Measurements from ENCODE around the gene ATP2B2.
A peak's percentile ranks its signal among the peaks of the same experiment; 100 is the strongest.

Gene ATP2B2

GRCh38 chr3:10392906-10393461 is 112.4 kb downstream of the ATP2B2 start:
- TF ChIP-seq CTCF (IDR thresholded peaks at IDR 0.05; ENCODE audit: extremely low read depth, insufficient read depth, missing control alignments): no peak
- in situ Hi-C loops (cut with MboI; ENCODE audit: low pct_unique_long_range_greater_than_20kb, low sequenced_read_pairs, unreplicated experiment): no loop called here
- no peak for DNase-seq (ENCODE audit: low spot score)

GRCh38 chr3:10392244-10392643 is 113.1 kb downstream of the ATP2B2 start:
- DNase-seq (ENCODE audit: low spot score): no peak
- in situ Hi-C loops (cut with MboI; ENCODE audit: low pct_unique_long_range_greater_than_20kb, low sequenced_read_pairs, unreplicated experiment): no loop called here
- TF ChIP-seq CTCF (IDR thresholded peaks at IDR 0.05; ENCODE audit: extremely low read depth, insufficient read depth, missing control alignments): no peak

GRCh38 chr3:10391391-10391790 is 114.0 kb downstream of the ATP2B2 start:
- in situ Hi-C loops (cut with MboI; ENCODE audit: low pct_unique_long_range_greater_than_20kb, low sequenced_read_pairs, unreplicated experiment): no loop called here
- TF ChIP-seq CTCF (IDR thresholded peaks at IDR 0.05; ENCODE audit: extremely low read depth, insufficient read depth, missing control alignments): no peak
- DNase-seq (ENCODE audit: low spot score): no peak

- no peak for TF ChIP-seq CTCF (IDR thresholded peaks at IDR 0.05; ENCODE audit: extremely low read depth, insufficient read depth, missing control alignments)
- in situ Hi-C loops (cut with MboI; ENCODE audit: low pct_unique_long_range_greater_than_20kb, low sequenced_read_pairs, unreplicated experiment): no loop called here
- no peak for DNase-seq (ENCODE audit: low spot score)
Observed at GRCh38 chr3:10390641-10391373, 114.6 kb downstream of the ATP2B2 start.

- DNase-seq (ENCODE audit: low spot score): peak; percentile 32
- in situ Hi-C loops (cut with MboI; ENCODE audit: low pct_unique_long_range_greater_than_20kb, low sequenced_read_pairs, unreplicated experiment): no loop called here
- TF ChIP-seq CTCF (IDR thresholded peaks at IDR 0.05; ENCODE audit: extremely low read depth, insufficient read depth, missing control alignments): no peak
Observed at GRCh38 chr3:10389995-10390394, 115.4 kb downstream of the ATP2B2 start.

GRCh38 chr3:10389339-10389738 is 116.0 kb downstream of the ATP2B2 start:
- no peak for TF ChIP-seq CTCF (IDR thresholded peaks at IDR 0.05; ENCODE audit: extremely low read depth, insufficient read depth, missing control alignments)
- no peak for DNase-seq (ENCODE audit: low spot score)
- in situ Hi-C loops (cut with MboI; ENCODE audit: low pct_unique_long_range_greater_than_20kb, low sequenced_read_pairs, unreplicated experiment): no loop called here

Data from GM13977 (cell line).